Daoy (cell line): ENCODE measurements around the gene HSD17B10. TPM values are rescaled to one million over a fixed set of nuclear protein-coding genes. Genes with fewer than 3 reads are reported as not detected.
"Not testable (repeated sequence)": the region's sequence is repeated elsewhere in the genome, so short reads cannot be mapped to it uniquely, and the experiment has no call there.

Source experiments
- DNase-seq: peaks from one replicate; pipeline ENCODE4 v3.0.0-alpha.2; 2015; ENCODE audit warnings: low read depth
- total RNA-seq: library from RNA; depleted of rRNA; stranded (reverse); fragments of >200 nt; shearing (Covaris generic); gene quantifications from 2 replicates; pipeline ENCODE4 v1.2.3, GENCODE V29; 2014; rRNA removed

HSD17B10 gene
- total RNA-seq = 131 and 166 TPM in 2 replicates

DNA sequence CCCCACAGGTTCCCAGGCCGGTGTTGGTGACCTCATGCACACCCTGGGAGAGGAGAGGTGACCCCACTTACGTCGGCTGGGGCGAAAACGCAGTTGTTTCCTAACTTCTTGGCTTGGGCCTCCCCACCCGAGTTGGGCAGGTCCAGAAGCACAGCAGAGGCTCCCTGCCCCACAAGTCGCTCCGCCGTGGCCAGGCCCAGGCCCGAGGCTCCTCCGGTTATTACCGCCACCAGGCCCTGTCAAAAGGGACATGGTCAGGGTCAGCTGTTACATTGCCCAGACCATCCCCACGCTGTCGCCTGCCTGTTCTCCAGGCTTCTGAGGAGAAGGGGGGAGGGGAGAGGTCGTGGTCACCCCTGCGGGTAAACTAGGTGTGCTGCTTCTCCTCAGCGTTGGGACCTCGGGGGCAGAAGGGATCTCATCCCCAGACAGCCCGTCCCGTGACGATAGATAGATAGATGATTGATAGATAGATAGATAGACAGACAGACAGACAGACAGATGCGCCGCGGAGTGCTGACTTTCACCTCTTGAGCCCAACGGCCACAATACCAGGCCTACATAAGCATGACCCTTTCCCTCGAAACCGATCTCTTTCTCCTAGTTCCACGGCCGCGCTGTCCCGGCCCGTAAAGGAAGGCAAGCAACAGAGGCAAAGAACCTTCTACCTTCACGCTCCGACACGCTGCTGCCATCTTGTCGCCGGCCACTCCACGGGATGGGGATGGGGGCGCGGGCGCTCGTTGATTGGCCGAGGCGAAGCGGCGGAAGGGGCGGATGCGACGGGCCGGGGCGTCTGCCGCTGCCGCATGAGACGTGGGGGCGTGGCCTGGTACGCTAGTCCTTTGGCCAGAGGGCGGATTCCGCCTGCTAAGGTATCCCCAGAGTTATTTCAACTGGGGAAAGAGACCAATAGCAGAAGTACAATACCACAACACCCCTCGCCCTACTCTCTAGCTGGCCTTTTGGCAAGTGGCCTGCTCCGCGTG, at the start of gene HSD17B10:
TSS of gene HSD17B10 (minus strand) at position 720 of the 989 bp plus-strand sequence. CDS start at position 695, 25 bp downstream.
- peak; percentile 91 for DNase-seq

GRCh38 chrX:53483416-53483815, 49.2 kb upstream of the HSD17B10 start:
- DNase-seq = no peak

DNA sequence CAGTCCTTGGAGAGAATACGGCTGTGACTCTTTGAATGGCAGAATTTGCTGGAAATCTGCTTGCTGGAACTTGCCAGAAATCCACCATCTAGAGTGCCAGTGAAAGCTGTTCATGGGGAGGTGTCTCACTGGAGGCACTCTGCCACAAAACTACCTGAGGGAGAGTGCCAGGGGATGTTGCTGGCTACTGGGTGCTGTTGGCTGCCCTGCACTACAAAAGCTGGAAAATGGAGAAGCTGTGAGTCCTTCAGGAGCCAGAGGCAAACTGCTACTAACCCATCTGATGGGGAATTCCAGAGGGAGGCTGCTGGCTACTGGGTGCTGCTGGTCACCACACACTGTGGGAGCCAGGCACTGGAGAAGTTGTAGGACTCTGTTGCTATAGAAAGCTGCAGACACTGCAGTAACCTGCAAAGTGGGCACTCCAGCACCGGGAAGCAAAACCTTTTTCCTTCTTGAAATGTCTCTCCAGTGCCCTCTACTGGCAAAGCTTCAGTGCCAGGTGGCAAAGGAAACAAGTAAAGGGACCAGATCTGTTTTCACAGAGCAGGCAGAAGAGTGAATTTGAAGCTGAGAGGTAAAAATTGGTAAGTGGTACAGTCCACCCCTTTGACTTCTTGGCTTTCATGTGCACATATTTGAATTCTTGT, 47.8 kb upstream of the HSD17B10 start:
- peak; percentile 45 for DNase-seq

DNA sequence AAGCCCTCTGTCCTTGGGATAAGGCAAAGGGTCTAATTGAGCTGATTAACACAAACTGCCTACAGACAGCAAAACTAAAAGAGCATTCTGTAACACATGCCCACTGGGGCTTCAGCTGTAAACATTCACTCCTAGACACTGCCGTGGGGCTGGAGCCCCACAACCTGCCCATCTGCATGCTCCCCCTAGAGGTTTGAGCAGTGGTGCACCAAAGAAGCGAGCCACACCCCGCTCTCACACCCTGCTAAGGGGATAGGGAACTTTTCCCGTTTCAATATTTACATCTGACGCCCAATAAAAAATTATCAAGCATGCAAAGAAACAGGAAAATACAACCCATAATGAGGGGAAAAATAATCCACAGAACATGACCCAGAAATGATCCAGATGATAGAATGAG, 46.9 kb upstream of the HSD17B10 start:
- DNase-seq = peak; percentile 7

- DNase-seq = peak; percentile 2
These were observed 45.1 kb upstream of the HSD17B10 start for GRCh38 chrX:53479301-53479700.

DNA sequence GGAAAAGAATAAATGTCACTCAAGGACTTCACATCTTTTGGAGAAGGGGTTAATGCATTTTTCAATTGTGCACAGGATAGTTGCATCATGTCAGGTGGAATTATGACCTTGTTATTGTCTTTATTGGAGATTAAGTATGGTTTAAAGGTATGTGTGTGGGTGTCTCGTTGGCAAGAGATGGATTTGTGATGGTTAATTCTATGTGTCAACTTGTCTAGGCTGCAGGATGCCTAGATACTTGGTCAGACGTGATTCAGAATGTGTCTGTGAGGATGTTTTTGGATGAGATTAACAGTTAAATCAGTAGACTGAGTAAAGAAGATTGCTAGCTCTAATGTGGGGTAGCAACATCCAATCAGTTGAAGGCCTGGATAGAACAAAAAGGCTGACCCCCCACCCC, 42.2 kb upstream of the HSD17B10 start:
- peak; percentile 3 for DNase-seq

DNA sequence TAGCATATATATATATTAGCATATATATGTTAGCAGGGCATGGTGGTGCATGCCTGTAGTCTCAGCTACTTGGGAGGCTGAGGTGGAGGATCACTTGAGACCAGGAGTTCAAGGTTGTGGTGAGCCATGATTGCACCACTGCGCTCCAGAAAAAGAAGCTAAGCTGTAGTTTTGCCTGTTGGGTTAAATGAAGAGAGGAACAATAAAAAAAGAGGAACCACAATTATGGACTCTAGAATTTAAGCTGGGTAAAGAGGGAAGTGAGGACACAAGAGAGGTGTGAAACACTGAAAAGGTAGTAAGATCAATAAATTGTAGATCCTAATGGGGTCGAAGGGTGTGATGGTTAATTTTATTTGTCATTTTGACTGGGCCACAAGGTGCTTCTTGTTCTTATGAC, 40.5 kb upstream of the HSD17B10 start:
- no peak for DNase-seq

DNA sequence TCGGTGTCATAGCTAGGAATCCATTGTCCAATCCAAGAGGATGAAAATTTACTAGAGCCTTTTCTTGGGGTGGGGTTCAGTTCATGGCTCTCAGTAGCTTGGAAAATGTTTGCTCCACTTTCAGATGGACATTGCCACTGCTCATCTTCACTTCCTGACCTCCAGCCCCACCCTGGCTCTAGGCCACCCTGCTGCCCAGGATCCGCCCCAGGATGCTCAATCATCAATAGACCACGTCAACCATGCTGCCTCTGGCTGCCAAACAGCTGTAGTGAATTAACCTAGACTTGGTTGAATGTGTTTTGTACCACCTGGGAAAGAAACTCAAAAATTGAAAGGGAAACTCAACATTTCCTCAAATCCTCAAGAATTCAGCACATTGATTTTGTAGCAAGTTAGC, 37.2 kb upstream of the HSD17B10 start:
- DNase-seq = no peak

- DNase-seq = not testable (repeated sequence)
These were observed 34.5 kb upstream of the HSD17B10 start for GRCh38 chrX:53468659-53469058.

DNA sequence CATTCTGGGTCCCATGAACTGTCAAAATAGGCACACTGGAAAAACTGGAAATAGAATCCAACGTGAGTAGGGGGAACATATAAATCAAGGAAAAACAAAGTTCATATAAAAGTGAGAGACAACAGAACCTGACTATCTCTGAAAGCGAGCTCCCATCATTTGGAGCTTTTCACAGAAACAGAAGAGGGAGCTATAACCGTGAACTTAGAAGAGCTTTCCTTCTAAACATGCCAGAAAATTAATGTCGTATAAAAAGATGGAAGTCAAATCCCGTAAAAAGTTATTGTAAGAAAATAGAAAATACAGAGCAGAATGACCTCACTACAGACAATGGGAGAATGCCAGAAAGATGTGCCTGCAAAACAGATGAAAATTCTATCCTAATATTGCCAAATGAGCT, 23.9 kb upstream of the HSD17B10 start:
- DNase-seq = no peak

DNA sequence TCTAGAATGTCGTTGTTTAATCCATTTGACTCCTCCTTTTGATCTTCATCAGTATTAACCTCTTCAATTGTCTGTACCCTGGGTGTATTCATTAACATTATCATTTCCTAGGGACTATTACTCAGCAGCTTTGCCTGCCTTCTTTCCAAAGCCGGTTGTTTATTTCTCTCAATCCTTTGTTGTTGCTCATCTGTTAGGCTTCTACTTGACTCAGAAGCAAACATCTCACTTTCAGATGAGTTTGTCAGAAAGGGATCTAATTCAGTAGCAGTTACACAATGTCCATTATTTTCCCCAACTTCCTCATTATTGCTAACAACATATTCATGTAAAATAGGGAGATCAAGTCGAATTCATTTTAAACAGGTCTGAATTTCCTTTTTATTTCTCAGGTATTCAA, 22.1 kb upstream of the HSD17B10 start:
- no peak for DNase-seq

DNA sequence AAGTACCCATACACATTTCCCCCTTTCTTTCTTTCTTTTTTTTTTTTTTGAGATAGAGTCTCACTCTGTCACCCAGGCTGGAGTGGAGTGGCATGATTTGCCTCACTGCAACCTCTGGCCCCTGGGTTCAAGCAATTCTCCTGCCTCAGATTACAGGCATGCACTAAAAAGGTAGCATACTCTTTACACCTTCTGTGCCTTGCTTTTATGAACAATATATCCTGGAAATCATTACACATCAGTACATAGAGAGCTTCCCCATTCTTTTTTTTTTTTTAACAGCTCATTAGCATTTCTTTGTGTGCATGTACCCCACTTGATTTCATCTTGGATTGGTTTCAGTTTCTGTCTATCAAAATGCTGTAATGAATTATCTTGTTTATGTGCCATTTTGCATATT, 18.6 kb upstream of the HSD17B10 start:
- no peak for DNase-seq

DNA sequence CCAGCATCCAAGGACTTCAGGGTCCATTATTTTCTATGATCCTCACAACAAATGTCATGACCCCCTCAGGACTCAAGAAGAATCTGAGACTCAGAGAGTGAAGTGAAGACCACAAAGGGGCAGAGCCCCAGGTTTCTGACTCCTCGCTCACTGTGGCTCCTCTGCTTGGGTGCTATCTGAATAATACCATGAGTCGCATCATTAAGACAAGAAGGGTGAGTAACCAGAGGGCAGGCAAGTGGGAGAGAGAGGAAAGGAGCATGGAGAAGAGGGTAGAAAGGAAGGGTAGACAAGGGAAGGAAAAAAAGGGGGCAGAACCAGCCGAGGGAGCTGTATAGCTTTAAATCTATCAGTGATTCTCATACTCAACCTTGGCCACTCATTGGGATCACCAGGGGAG, 15.5 kb upstream of the HSD17B10 start:
- no peak for DNase-seq

GRCh38 chrX:53447441-53447840, 13.3 kb upstream of the HSD17B10 start:
- DNase-seq = no peak

- peak; percentile 17 for DNase-seq
These were observed 11.8 kb upstream of the HSD17B10 start for GRCh38 chrX:53445977-53446376.

DNA sequence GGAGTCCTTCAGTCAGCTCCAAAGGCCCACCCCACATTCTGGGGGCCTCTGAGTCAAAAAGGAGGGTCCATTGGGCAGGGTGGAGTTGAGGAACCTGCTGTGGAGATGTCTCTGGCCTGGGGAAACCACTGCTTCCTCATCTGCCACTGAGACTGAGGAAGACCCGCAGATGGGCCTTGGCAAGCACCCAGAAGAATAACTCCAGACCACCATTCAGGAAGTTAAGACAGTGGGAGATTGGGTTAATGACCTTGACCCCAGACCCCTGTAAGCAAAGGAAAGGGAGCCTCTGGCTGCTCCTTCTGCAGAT, 8.1 kb upstream of the HSD17B10 start:
- DNase-seq = no peak

- DNase-seq = peak; percentile 80
These were observed 7.6 kb upstream of the HSD17B10 start for GRCh38 chrX:53441531-53442321.

GRCh38 chrX:53440621-53441517, 6.7 kb upstream of the HSD17B10 start:
- DNase-seq = peak; percentile 63

- DNase-seq = no peak
These were observed 5.9 kb upstream of the HSD17B10 start for GRCh38 chrX:53440101-53440500.

DNA sequence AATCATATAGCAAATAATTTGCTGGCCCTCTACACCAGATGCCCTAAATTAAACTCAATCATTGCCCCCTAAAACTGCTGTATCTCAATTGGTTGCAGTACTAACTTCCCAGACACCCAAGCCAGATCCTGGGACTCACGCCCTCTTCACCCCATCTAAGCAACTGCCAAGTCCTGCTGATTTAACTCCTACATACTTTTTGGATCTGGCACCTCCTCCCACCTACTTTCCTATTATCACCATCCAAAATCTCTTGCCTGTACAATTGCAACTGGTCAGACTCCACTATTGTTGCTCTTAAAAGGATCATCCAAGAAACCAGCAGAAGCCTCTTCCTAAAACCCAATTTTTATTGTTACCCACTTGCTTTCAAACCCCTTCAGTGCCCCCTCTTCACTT, 4.7 kb upstream of the HSD17B10 start:
- DNase-seq = no peak

DNA sequence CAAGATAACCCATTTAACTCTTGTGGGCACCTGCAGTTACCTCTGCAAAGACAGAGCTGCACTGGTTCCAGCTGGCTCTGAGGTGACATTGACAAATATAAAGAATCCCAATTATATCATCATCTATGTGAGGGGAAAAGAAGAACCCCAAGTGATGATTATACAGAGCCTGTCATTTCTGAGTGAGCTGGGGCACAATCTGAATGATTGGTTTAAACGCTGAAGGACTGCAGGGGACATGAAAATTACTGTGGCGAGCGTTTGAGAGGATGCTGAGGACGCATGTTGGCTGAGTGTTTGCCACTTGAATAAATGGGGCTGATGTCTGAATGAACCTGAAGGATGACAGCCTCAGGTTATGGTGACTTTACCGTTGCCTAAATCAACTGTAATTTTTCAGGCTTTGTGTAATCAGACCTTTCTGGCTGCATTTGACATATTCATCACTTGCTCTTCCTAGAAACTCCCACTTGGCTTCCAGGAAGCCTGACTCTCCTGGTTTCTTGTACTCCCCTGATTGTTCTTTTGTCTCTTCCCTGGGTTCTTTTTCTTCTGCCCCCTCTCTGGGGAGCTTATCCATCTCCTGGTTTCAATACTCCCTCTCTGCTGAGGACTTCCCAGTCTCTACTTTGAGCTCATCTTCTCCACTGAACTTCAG, 4.1 kb upstream of the HSD17B10 start:
- no peak for DNase-seq
